IPS-20b (cell line): ENCODE results near the gene GPR45.

ENCODE experiments used
- H3K27ac ChIP-seq: one replicate; pipeline ENCODE4 v1.5.1; 2013; ENCODE audit warnings: low read length
- H3K27me3 ChIP-seq: 2 replicates; pipeline ENCODE4 v1.6.1; 2013; ENCODE audit warnings: mild to moderate bottlenecking, low read length, inconsistent platforms; ENCODE audit not compliant: insufficient read depth
- H3K36me3 ChIP-seq: 2 replicates; pipeline ENCODE4 v1.6.1; 2013; ENCODE audit warnings: low read depth, mild to moderate bottlenecking, inconsistent platforms, low read length, moderate library complexity; ENCODE audit not compliant: insufficient read depth
- H3K4me1 ChIP-seq: 2 replicates; pipeline ENCODE4 v1.6.1; 2013; ENCODE audit warnings: mild to moderate bottlenecking, control low read depth, inconsistent platforms, low read length, moderate library complexity; ENCODE audit not compliant: insufficient read depth
- H3K4me3 ChIP-seq: 2 replicates; pipeline ENCODE4 v1.5.1; 2013; ENCODE audit warnings: mild to moderate bottlenecking, low read length, inconsistent platforms
- H3K9ac ChIP-seq: 2 replicates; pipeline ENCODE4 v1.6.1; 2013; ENCODE audit warnings: low read depth, mild to moderate bottlenecking, inconsistent platforms, low read length, moderate library complexity
- H3K9me3 ChIP-seq: 2 replicates; pipeline ENCODE4 v1.6.1; 2013; ENCODE audit warnings: mild to moderate bottlenecking, low read depth, low read length, inconsistent platforms; ENCODE audit not compliant: insufficient read depth

The GPR45 gene

GRCh38 chr2:105280281-105280680 is 38.7 kb downstream of the GPR45 start:
- no peak overlapping the region for H3K9ac ChIP-seq
- H3K27ac ChIP-seq: no peak overlapping the region
- no peaks in the 10 kb centered on the region for H3K9me3 ChIP-seq
- H3K36me3 ChIP-seq: peaks cover 57% of the 10 kb centered on the region
- no peaks in the 10 kb centered on the region for H3K4me1 ChIP-seq
- H3K4me3 ChIP-seq: no peak overlapping the region
- H3K27me3 ChIP-seq: no peaks in the 10 kb centered on the region

- Histone ChIP-seq H3K27me3 (no peaks in the 10 kb centered on the region), H3K9ac (no peak overlapping the region), H3K36me3 (peaks cover 43% of the 10 kb centered on the region), H3K27ac (no peak overlapping the region), H3K4me1 (no peaks in the 10 kb centered on the region), H3K4me3 (no peak overlapping the region), H3K9me3 (no peaks in the 10 kb centered on the region)
These were observed 42.0 kb downstream of the GPR45 start for GRCh38 chr2:105283532-105283931.

- H3K27me3 ChIP-seq: no peaks in the 10 kb centered on the region
- H3K4me1 ChIP-seq: no peaks in the 10 kb centered on the region
- no peak overlapping the region for H3K9ac ChIP-seq
- H3K36me3 ChIP-seq: peaks cover 44% of the 10 kb centered on the region
- H3K9me3 ChIP-seq: no peaks in the 10 kb centered on the region
- no peak overlapping the region for H3K4me3 ChIP-seq
- no peak overlapping the region for H3K27ac ChIP-seq
These were observed 46.1 kb downstream of the GPR45 start for GRCh38 chr2:105287692-105288091.

GRCh38 chr2:105288133-105288532 is 46.6 kb downstream of the GPR45 start:
- Histone ChIP-seq H3K9me3 (no peaks in the 10 kb centered on the region), H3K4me3 (no peak overlapping the region), H3K27ac (no peak overlapping the region), H3K4me1 (no peaks in the 10 kb centered on the region), H3K9ac (no peak overlapping the region), H3K36me3 (peaks cover 41% of the 10 kb centered on the region), H3K27me3 (no peaks in the 10 kb centered on the region)

GRCh38 chr2:105290981-105291660 is 49.6 kb downstream of the GPR45 start:
- Histone ChIP-seq H3K4me3 (no peak overlapping the region), H3K9me3 (no peaks in the 10 kb centered on the region), H3K27me3 (no peaks in the 10 kb centered on the region), H3K9ac (no peak overlapping the region), H3K27ac (no peak overlapping the region), H3K4me1 (no peaks in the 10 kb centered on the region), H3K36me3 (peaks cover 51% of the 10 kb centered on the region)

- H3K27me3 ChIP-seq: no peaks in the 10 kb centered on the region
- H3K9me3 ChIP-seq: no peaks in the 10 kb centered on the region
- no peak overlapping the region for H3K4me3 ChIP-seq
- no peak overlapping the region for H3K9ac ChIP-seq
- peaks cover 52% of the 10 kb centered on the region for H3K36me3 ChIP-seq
- H3K4me1 ChIP-seq: no peaks in the 10 kb centered on the region
- no peak overlapping the region for H3K27ac ChIP-seq
These were observed 50.4 kb downstream of the GPR45 start for GRCh38 chr2:105291981-105292380.
